ENCODE results near the gene HNRNPCL1.

HNRNPCL1 gene

GRCh38 chr1:12809933-12810332 is 38.6 kb downstream of the HNRNPCL1 start:
- ChIA-PET CTCF (no interaction called here), POLR2A (no interaction called here)
- Histone ChIP-seq H3K36me3 (ENCODE audit: control insufficient read depth in 2 of 2, insufficient read depth in 1 of 2, low read length in 2 of 2) (no peaks in the 10 kb centered on the region), H3K9me3 (ENCODE audit: control insufficient read depth, insufficient read depth, low read depth, low read length) (no peaks in the 10 kb centered on the region), H3K27ac (ENCODE audit: extremely low read depth, low read depth, low read length) (no peak overlapping the region), H3K4me3 (ENCODE audit: low read depth, low read length) (no peak overlapping the region), H3K4me1 (ENCODE audit: control insufficient read depth, insufficient read depth, low read length) (no peaks in the 10 kb centered on the region)
- TF ChIP-seq ZNF621 (tag by site-specific recombination; IDR thresholded peaks at IDR 0.05) = no peak
- TF ChIP-seq, protein P1, sequence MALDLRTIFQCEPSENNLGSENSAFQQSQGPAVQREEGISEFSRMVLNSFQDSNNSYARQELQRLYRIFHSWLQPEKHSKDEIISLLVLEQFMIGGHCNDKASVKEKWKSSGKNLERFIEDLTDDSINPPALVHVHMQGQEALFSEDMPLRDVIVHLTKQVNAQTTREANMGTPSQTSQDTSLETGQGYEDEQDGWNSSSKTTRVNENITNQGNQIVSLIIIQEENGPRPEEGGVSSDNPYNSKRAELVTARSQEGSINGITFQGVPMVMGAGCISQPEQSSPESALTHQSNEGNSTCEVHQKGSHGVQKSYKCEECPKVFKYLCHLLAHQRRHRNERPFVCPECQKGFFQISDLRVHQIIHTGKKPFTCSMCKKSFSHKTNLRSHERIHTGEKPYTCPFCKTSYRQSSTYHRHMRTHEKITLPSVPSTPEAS (tag by site-specific recombination; IDR thresholded peaks at IDR 0.05) = no peak
- TF ChIP-seq ZNF645 (tag by site-specific recombination; IDR thresholded peaks at IDR 0.05) = no peak
- no peak for TF ChIP-seq ZNF530 (tag by site-specific recombination; IDR thresholded peaks at IDR 0.05; ENCODE audit: low read depth)
- TF ChIP-seq, protein P2, sequence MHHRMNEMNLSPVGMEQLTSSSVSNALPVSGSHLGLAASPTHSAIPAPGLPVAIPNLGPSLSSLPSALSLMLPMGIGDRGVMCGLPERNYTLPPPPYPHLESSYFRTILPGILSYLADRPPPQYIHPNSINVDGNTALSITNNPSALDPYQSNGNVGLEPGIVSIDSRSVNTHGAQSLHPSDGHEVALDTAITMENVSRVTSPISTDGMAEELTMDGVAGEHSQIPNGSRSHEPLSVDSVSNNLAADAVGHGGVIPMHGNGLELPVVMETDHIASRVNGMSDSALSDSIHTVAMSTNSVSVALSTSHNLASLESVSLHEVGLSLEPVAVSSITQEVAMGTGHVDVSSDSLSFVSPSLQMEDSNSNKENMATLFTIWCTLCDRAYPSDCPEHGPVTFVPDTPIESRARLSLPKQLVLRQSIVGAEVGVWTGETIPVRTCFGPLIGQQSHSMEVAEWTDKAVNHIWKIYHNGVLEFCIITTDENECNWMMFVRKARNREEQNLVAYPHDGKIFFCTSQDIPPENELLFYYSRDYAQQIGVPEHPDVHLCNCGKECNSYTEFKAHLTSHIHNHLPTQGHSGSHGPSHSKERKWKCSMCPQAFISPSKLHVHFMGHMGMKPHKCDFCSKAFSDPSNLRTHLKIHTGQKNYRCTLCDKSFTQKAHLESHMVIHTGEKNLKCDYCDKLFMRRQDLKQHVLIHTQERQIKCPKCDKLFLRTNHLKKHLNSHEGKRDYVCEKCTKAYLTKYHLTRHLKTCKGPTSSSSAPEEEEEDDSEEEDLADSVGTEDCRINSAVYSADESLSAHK (tag by site-specific recombination; IDR thresholded peaks at IDR 0.05) = no peak

DNA sequence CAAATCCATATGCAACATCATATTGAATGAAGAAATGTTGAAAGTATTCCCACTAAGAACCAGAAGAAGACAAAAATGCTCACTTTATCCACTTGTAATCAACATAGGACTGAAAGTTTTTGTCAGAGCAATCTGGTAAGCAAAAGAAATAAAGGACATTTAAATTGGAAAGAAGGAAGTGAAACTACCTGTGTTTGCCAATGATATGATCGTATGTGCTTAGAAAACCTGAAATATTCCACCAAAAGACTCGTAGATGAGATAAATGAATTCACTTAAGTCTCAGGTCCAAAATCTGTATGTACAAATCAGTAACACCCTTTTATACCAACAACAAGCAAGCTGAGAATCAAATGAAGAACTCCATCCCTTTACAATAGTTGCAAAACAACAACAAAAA is 48.8 kb downstream of the HNRNPCL1 start:
- Histone ChIP-seq H3K36me3 (ENCODE audit: control insufficient read depth in 2 of 2, insufficient read depth in 1 of 2, low read length in 2 of 2) (no peaks in the 10 kb centered on the region), H3K9me3 (ENCODE audit: control insufficient read depth, insufficient read depth, low read depth, low read length) (no peaks in the 10 kb centered on the region), H3K4me1 (ENCODE audit: control insufficient read depth, insufficient read depth, low read length) (no peaks in the 10 kb centered on the region), H3K4me3 (ENCODE audit: low read depth, low read length) (no peak overlapping the region), H3K27ac (ENCODE audit: extremely low read depth, low read depth, low read length) (no peak overlapping the region)
- ChIA-PET POLR2A (no interaction called here), CTCF (no interaction called here)
- TF ChIP-seq, protein P3, sequence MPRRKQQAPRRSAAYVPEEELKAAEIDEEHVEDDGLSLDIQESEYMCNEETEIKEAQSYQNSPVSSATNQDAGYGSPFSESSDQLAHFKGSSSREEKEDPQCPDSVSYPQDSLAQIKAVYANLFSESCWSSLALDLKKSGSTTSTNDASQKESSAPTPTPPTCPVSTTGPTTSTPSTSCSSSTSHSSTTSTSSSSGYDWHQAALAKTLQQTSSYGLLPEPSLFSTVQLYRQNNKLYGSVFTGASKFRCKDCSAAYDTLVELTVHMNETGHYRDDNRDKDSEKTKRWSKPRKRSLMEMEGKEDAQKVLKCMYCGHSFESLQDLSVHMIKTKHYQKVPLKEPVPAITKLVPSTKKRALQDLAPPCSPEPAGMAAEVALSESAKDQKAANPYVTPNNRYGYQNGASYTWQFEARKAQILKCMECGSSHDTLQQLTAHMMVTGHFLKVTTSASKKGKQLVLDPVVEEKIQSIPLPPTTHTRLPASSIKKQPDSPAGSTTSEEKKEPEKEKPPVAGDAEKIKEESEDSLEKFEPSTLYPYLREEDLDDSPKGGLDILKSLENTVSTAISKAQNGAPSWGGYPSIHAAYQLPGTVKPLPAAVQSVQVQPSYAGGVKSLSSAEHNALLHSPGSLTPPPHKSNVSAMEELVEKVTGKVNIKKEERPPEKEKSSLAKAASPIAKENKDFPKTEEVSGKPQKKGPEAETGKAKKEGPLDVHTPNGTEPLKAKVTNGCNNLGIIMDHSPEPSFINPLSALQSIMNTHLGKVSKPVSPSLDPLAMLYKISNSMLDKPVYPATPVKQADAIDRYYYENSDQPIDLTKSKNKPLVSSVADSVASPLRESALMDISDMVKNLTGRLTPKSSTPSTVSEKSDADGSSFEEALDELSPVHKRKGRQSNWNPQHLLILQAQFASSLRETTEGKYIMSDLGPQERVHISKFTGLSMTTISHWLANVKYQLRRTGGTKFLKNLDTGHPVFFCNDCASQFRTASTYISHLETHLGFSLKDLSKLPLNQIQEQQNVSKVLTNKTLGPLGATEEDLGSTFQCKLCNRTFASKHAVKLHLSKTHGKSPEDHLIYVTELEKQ (tag by site-specific recombination; IDR thresholded peaks at IDR 0.05; ENCODE audit: borderline replicate concordance) = no peak
- TF ChIP-seq KLF16 (tag by site-specific recombination; IDR thresholded peaks at IDR 0.05) (no peak), ZNF140 (tag by site-specific recombination; IDR thresholded peaks at IDR 0.05) (no peak), HOXA7 (CRISPR knock-in tag; IDR thresholded peaks at IDR 0.05; ENCODE audit: borderline replicate concordance) (no peak), ZNF132 (tag by site-specific recombination; IDR thresholded peaks at IDR 0.05; ENCODE audit: borderline replicate concordance) (no peak), ELK4 (IDR thresholded peaks at IDR 0.05; ENCODE audit: borderline replicate concordance, low read depth, low read length) (no peak), ZNF335 (tag by site-specific recombination; conservative IDR thresholded peaks at IDR 0.05) (no peak), ZNF10 (tag by site-specific recombination; IDR thresholded peaks at IDR 0.05) (no peak), KLF1 (tag by site-specific recombination; IDR thresholded peaks at IDR 0.05) (no peak), ZNF776 (tag by site-specific recombination; IDR thresholded peaks at IDR 0.05; ENCODE audit: borderline replicate concordance) (no peak), MYNN (tag by site-specific recombination; IDR thresholded peaks at IDR 0.05; ENCODE audit: borderline replicate concordance) (no peak), ZBTB21 (tag by site-specific recombination; IDR thresholded peaks at IDR 0.05) (no peak), ZNF169 (tag by site-specific recombination; IDR thresholded peaks at IDR 0.05) (no peak), ZFP37 (tag by site-specific recombination; IDR thresholded peaks at IDR 0.05) (no peak), ZNF274 (IDR thresholded peaks at IDR 0.05; ENCODE audit: low read length) (no peak), ZNF274 (tag by site-specific recombination; IDR thresholded peaks at IDR 0.05; ENCODE audit: borderline replicate concordance) (no peak)
- TF ChIP-seq, protein P4, sequence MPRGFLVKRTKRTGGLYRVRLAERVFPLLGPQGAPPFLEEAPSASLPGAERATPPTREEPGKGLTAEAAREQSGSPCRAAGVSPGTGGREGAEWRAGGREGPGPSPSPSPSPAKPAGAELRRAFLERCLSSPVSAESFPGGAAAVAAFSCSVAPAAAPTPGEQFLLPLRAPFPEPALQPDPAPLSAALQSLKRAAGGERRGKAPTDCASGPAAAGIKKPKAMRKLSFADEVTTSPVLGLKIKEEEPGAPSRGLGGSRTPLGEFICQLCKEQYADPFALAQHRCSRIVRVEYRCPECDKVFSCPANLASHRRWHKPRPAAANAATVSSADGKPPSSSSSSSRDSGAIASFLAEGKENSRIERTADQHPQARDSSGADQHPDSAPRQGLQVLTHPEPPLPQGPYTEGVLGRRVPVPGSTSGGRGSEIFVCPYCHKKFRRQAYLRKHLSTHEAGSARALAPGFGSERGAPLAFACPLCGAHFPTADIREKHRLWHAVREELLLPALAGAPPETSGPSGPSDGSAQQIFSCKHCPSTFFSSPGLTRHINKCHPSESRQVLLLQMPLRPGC (tag by site-specific recombination; IDR thresholded peaks at IDR 0.05) = no peak

All from HEK293 (cell line).